Heart left ventricle (tissue), 13 donors: Measurements from ENCODE around the gene A1BG.

Experiments used
- POLR2A ChIP-seq, 2 donors: fragments of 450-650 bp; IDR thresholded peaks; one replicate each; pipeline ENCODE4 v1.6.1; 2017; ENCODE audit warnings: antibody characterized with exemption in 2 of 2, mild to moderate bottlenecking in 2 of 2, moderate library complexity in 2 of 2
- TF ChIP-seq, protein P1 (sequence below), 12 donors: fragments of 200-600 bp; sonication (generic) in 4 of 12; IDR thresholded peaks; one replicate each; pipeline versions ENCODE4 v1.5.0 to v1.8.0; 2018 to 2022; ENCODE audit warnings: antibody characterized with exemption in 12 of 12, mild to moderate bottlenecking in 5 of 12
- donor health status: ischemic (EF 13 %, LVEDD 7.1; RV severe dilation, severe dysfunction).
- donor health status: DM: no; HTN: yes; CAD: no.
- donor health status: DM: no; HTN: no; CAD: no.
- donor health status: ischemic (EF 25% LVEDD 6.9; RV normal size, moderate dysfunction).
- donor health status: ischemic (EF 25% LVEDD 5.7; RV mildly dilated, moderate dysfunction).
- donor health status: ischemic (EF 35%, LVEDD 5.7; RV mildly dilated, moderate dysfunction).
- donor health status: nonischemic (EF 11% LVEDD 7.7; RV severe dilation, severe dysfunction).
- donor health status: DM: yes; HTN: yes; CAD: no.
- donor health status: PGD.
- donor health status: ischemic (EF 29% LVEDD 5.4; RV normal size, mild dysfunction).
- donor health status: nonischemic (EF 23%, LVEDD 6.1; RV moderate dilation, normal function).

GRCh38 chr19:58385313-58385890 lies 32.1 kb upstream of the A1BG start:
- TF ChIP-seq POLR2A (IDR thresholded peaks at IDR 0.05) = no peak
- TF ChIP-seq, protein P1, sequence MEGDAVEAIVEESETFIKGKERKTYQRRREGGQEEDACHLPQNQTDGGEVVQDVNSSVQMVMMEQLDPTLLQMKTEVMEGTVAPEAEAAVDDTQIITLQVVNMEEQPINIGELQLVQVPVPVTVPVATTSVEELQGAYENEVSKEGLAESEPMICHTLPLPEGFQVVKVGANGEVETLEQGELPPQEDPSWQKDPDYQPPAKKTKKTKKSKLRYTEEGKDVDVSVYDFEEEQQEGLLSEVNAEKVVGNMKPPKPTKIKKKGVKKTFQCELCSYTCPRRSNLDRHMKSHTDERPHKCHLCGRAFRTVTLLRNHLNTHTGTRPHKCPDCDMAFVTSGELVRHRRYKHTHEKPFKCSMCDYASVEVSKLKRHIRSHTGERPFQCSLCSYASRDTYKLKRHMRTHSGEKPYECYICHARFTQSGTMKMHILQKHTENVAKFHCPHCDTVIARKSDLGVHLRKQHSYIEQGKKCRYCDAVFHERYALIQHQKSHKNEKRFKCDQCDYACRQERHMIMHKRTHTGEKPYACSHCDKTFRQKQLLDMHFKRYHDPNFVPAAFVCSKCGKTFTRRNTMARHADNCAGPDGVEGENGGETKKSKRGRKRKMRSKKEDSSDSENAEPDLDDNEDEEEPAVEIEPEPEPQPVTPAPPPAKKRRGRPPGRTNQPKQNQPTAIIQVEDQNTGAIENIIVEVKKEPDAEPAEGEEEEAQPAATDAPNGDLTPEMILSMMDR (IDR thresholded peaks at IDR 0.05) = no peak
